Ascending aorta (tissue), 2 donors: ENCODE results near the gene MX2. TPM values are rescaled to one million over a fixed set of nuclear protein-coding genes. Genes with fewer than 3 reads are reported as not detected.

ENCODE experiments used
- DNase-seq, 2 donors: peaks; one replicate each; pipeline ENCODE4 v3.0.0-alpha.2; 2019; ENCODE audit warnings: low spot score in 2 of 2
- H3K27ac ChIP-seq, 2 donors: fragments of 200-600 bp; sonication (generic); one replicate each; pipeline ENCODE4 v1.5.1; 2016 to 2017; ENCODE audit warnings: mild to moderate bottlenecking in 1 of 2
- H3K27me3 ChIP-seq: fragments of 200-600 bp; sonication (generic); one replicate; pipeline ENCODE4 v1.5.1; 2017
- H3K36me3 ChIP-seq, 2 donors: fragments of 200-600 bp; sonication (generic); one replicate each; pipeline ENCODE4 v1.5.1; 2016
- H3K4me1 ChIP-seq, 2 donors: fragments of 200-600 bp; sonication (generic); one replicate each; pipeline ENCODE4 v1.5.1; 2016 to 2017; ENCODE audit warnings: mild to moderate bottlenecking in 1 of 2
- H3K4me3 ChIP-seq, 2 donors: fragments of 200-600 bp; sonication (generic); one replicate each; pipeline ENCODE4 v1.5.1; 2016 to 2017; ENCODE audit warnings: mild to moderate bottlenecking in 1 of 2
- H3K9me3 ChIP-seq, 2 donors: fragments of 200-600 bp; sonication (generic); one replicate each; pipeline ENCODE4 v1.5.1; 2016
- CTCF ChIP-seq, 3 experiments: fragments of 200-600 bp in 2 of 3; fragments of 450-650 bp in 1 of 3; sonication (generic) in 2 of 3; IDR thresholded peaks; one replicate each; pipeline ENCODE4 v1.5.1; 2016 to 2019; ENCODE audit warnings: antibody characterized with exemption in 3 of 3, mild to moderate bottlenecking in 1 of 3, moderate library complexity in 1 of 3
- intact Hi-C: fragments of 100-400 bp; cut with DNase I; formaldehyde crosslinking; loops from one replicate; pipeline ENCODE4 v1.15.1; 2023
- total RNA-seq: library from RNA; depleted of rRNA; stranded (reverse); fragments of >200 nt; gene quantifications from one replicate; pipeline ENCODE4 v1.1.0, GENCODE V29; 2016

The MX2 gene
- total RNA-seq, 1 donor from 2014 or later, result 9.7 TPM

GRCh38 chr21:41322496-41323382, 39.1 kb upstream of the MX2 start:
- no peak overlapping the region for H3K27ac ChIP-seq
- H3K4me3 ChIP-seq, result no peak overlapping the region
- TF ChIP-seq CTCF (IDR thresholded peaks at IDR 0.05), result no peak
- no peaks in the 10 kb centered on the region for H3K9me3 ChIP-seq
- H3K27me3 ChIP-seq, result no peaks in the 10 kb centered on the region
- no peak for DNase-seq
- intact Hi-C loops, result no loop called here
- H3K4me1 ChIP-seq, result no peaks in the 10 kb centered on the region
- H3K36me3 ChIP-seq, result no peaks in the 10 kb centered on the region

- H3K27ac ChIP-seq, result no peak overlapping the region
- H3K27me3 ChIP-seq, result no peaks in the 10 kb centered on the region
- H3K4me3 ChIP-seq, result no peak overlapping the region
- no peaks in the 10 kb centered on the region for H3K9me3 ChIP-seq
- H3K4me1 ChIP-seq, result no peaks in the 10 kb centered on the region
- no peaks in the 10 kb centered on the region for H3K36me3 ChIP-seq
- TF ChIP-seq CTCF (IDR thresholded peaks at IDR 0.05), result no peak
- intact Hi-C loops, result no loop called here
- no peak for DNase-seq
Observed at GRCh38 chr21:41325138-41325912, 36.5 kb upstream of the MX2 start.

GRCh38 chr21:41326414-41327080, 35.3 kb upstream of the MX2 start:
- no peak overlapping the region for H3K27ac ChIP-seq
- no peak for DNase-seq
- H3K9me3 ChIP-seq, result no peaks in the 10 kb centered on the region
- intact Hi-C loops, result no loop called here
- H3K27me3 ChIP-seq, result no peaks in the 10 kb centered on the region
- no peaks in the 10 kb centered on the region for H3K36me3 ChIP-seq
- no peak overlapping the region for H3K4me3 ChIP-seq
- no peaks in the 10 kb centered on the region for H3K4me1 ChIP-seq
- no peak for TF ChIP-seq CTCF (IDR thresholded peaks at IDR 0.05)

GRCh38 chr21:41327753-41328152, 34.1 kb upstream of the MX2 start:
- Histone ChIP-seq H3K27ac (no peak overlapping the region), H3K4me1 (no peaks in the 10 kb centered on the region), H3K4me3 (no peak overlapping the region), H3K27me3 (no peaks in the 10 kb centered on the region), H3K36me3 (no peaks in the 10 kb centered on the region), H3K9me3 (no peaks in the 10 kb centered on the region)
- intact Hi-C loops, result no loop called here
- TF ChIP-seq CTCF (IDR thresholded peaks at IDR 0.05), result no peak
- no peak for DNase-seq

- Histone ChIP-seq H3K4me1 (no peaks in the 10 kb centered on the region), H3K9me3 (peaks cover 0 to under 1% of the 10 kb centered on the region in 2 donors), H3K36me3 (no peaks in the 10 kb centered on the region), H3K4me3 (no peak overlapping the region), H3K27ac (no peak overlapping the region), H3K27me3 (no peaks in the 10 kb centered on the region)
- TF ChIP-seq CTCF (IDR thresholded peaks at IDR 0.05), result no peak
- DNase-seq, result no peak
- intact Hi-C loops, result no loop called here
Observed at GRCh38 chr21:41328660-41329607, 32.9 kb upstream of the MX2 start.
